Measurements from ENCODE around the gene BMERB1. TPM values are rescaled to one million over a fixed set of nuclear protein-coding genes. Genes with fewer than 3 reads are reported as not detected.

BMERB1 gene
- total and polyA plus RNA-seq, 4 donors: 5.6 to 33.3 (median 9.0) TPM

DNA sequence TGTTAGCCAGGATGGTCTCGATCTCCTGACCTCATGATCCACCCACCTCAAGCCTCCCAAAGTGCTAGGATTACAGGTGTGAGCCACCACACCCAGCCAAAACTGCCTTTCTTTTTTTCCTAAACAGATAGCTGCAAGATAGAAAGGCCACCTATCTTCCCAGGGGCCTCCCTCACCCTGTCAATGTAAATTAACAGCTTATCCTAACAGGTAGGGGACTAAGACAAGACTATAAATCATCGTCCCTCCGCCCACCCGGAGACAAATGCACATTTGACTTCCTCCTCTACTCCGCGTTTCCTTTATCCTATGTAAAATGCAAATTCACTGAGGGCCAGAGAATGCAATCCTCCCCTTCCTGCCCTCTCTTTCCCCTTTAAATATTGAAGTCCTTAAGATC, 137.2 kb downstream of the BMERB1 start:
- H3K36me3 ChIP-seq (ENCODE audit: control insufficient read depth in 4 of 4, insufficient read depth in 3 of 4, low read depth in 1 of 4, low read length in 3 of 4): peaks cover 0 to 4% (median 3%) of the 10 kb centered on the region in 4 donors
- H3K4me3 ChIP-seq (ENCODE audit: low read depth in 1 of 3, low read length in 3 of 3): no peak overlapping the region
- WGBS: 81% methylated on average over 6 of the region's 6 CpGs
- TF ChIP-seq GABPA (IDR thresholded peaks at IDR 0.05 in 1 of 2, conservative IDR thresholded peaks at IDR 0.05 in 1 of 2) (no peak), ZBTB33 (IDR thresholded peaks at IDR 0.05) (no peak), TAF1 (conservative IDR thresholded peaks at IDR 0.05) (no peak), CTCF (IDR thresholded peaks at IDR 0.05; ENCODE audit: low read depth, low read length, missing input control) (no peak), RAD21 (IDR thresholded peaks at IDR 0.05) (no peak), RXRA (IDR thresholded peaks at IDR 0.05) (no peak), HNF4G (IDR thresholded peaks at IDR 0.05) (no peak), FOXA2 (IDR thresholded peaks at IDR 0.05) (no peak), JUND (IDR thresholded peaks at IDR 0.05) (no peak), NR2F2 (IDR thresholded peaks at IDR 0.05) (no peak), SP1 (IDR thresholded peaks at IDR 0.05) (no peak), YY1 (IDR thresholded peaks at IDR 0.05) (no peak), EGR1 (IDR thresholded peaks at IDR 0.05; ENCODE audit: low read depth in 2 of 2) (no peak), REST (IDR thresholded peaks at IDR 0.05) (no peak), FOXA1 (IDR thresholded peaks at IDR 0.05) (no peak), HNF4A (conservative IDR thresholded peaks at IDR 0.05) (no peak)
- TF ChIP-seq, protein P1, sequence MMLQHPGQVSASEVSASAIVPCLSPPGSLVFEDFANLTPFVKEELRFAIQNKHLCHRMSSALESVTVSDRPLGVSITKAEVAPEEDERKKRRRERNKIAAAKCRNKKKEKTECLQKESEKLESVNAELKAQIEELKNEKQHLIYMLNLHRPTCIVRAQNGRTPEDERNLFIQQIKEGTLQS (IDR thresholded peaks at IDR 0.05): no peak
- TF ChIP-seq, protein P2, sequence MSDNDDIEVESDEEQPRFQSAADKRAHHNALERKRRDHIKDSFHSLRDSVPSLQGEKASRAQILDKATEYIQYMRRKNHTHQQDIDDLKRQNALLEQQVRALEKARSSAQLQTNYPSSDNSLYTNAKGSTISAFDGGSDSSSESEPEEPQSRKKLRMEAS (IDR thresholded peaks at IDR 0.05): no peak
- peaks cover 2 to 32% (median 17%) of the 10 kb centered on the region in 4 donors for H3K4me1 ChIP-seq (ENCODE audit: control insufficient read depth in 4 of 4, insufficient read depth in 4 of 4, low read length in 3 of 4)
- no peaks in the 10 kb centered on the region for H3K27me3 ChIP-seq (ENCODE audit: control insufficient read depth in 4 of 4, insufficient read depth in 4 of 4, low read length in 3 of 4)
- H3K9ac ChIP-seq (ENCODE audit: low read depth in 1 of 2, low read length in 2 of 2): no peak overlapping the region
- no peak overlapping the region for H3K27ac ChIP-seq (ENCODE audit: low read depth in 1 of 2, low read length in 2 of 2)
- DNase-seq (ENCODE audit: low spot score): no peak
- no peaks in the 10 kb centered on the region for H3K9me3 ChIP-seq (ENCODE audit: control insufficient read depth in 4 of 4, low read length in 3 of 4)
